GM12891 (cell line): Measurements from ENCODE around the gene NOSIP.

ENCODE experiments used
- POLR2A ChIP-seq: IDR thresholded peaks from 2 replicates; pipeline ENCODE4 v1.6.1; 2011; ENCODE audit warnings: low read depth, low read length, control low read depth
- POLR2AphosphoS5 ChIP-seq: IDR thresholded peaks from 2 replicates; pipeline ENCODE4 v1.6.1; 2011; ENCODE audit warnings: low read depth, low read length, control low read depth
- SPI1 ChIP-seq: IDR thresholded peaks from 2 replicates; pipeline ENCODE4 v1.6.1; 2011; ENCODE audit warnings: low read depth, low read length, control low read depth
- TAF1 ChIP-seq: IDR thresholded peaks from 2 replicates; pipeline ENCODE4 v1.6.1; 2011; ENCODE audit warnings: low read depth, low read length, control low read depth

DNA sequence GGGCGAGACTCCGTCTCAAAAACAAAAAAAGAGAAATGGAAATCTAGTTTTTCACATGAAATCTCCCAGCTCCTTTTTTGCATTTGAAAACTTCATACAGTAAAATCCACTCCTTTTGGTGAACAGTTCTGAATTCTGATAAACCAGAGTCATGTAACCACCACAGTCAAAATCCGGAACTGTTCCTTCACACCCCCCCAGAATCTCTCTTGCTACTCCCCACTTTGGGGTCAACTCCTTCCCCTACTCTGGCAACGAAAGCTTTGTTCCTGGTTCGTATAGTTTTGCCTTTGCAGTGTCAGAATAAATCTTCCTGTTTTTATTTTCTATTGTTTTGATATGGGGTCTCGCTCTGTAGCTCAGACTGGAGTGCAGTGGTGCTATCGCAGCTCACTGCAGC is 28.8 kb downstream of the NOSIP start:
- TF ChIP-seq POLR2A (no peak), POLR2AphosphoS5 (no peak), SPI1 (no peak), TAF1 (no peak)
